Measurements from ENCODE around the gene SPATA6L. TPM values are rescaled to one million over a fixed set of nuclear protein-coding genes. Genes with fewer than 3 reads are reported as not detected.

Gene SPATA6L
- total and polyA plus RNA-seq, 12 donors: 0.55 to 8.3 (median 2.8) TPM

DNA sequence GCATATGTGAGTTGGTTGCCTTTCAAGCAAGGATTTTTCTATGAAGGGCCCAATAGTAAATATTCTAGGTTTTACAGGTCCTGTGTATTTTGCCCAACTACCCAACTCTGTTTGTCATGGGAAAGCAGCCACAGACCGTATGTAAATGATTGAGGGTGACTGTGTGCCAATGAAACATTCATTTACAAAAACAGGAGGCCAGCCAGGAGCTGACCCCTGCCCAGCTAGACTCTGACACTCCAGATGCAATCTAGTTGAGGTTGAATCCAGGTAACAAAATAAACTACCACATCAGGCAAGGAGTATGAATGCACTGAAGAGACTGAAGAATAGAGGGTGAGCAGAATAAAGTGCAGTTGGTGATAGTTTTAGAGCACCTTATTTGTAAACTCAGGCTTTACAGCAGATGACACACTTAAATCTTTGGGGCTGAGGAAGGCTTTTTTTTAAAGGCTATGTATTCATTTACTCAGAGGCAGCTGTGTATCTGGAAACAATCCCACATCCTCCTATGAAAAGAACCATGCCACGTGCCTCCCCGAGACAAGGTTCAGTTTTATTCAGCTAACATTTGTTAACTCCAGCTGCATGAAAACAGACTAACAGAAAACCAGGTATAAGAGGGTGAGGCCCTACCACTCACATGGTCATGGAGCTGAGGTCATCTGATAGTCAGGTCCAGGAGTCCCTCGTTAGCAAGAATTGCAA lies 115.3 kb downstream of the SPATA6L start:
- H3K4me3 ChIP-seq: no peak overlapping the region
- DNase-seq: no peak
- H3K4me1 ChIP-seq (replicated peaks in 1 of 2): no peaks in the 10 kb centered on the region
- TF ChIP-seq, protein P1, sequence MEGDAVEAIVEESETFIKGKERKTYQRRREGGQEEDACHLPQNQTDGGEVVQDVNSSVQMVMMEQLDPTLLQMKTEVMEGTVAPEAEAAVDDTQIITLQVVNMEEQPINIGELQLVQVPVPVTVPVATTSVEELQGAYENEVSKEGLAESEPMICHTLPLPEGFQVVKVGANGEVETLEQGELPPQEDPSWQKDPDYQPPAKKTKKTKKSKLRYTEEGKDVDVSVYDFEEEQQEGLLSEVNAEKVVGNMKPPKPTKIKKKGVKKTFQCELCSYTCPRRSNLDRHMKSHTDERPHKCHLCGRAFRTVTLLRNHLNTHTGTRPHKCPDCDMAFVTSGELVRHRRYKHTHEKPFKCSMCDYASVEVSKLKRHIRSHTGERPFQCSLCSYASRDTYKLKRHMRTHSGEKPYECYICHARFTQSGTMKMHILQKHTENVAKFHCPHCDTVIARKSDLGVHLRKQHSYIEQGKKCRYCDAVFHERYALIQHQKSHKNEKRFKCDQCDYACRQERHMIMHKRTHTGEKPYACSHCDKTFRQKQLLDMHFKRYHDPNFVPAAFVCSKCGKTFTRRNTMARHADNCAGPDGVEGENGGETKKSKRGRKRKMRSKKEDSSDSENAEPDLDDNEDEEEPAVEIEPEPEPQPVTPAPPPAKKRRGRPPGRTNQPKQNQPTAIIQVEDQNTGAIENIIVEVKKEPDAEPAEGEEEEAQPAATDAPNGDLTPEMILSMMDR (IDR thresholded peaks at IDR 0.05): no peak
- no peak for TF ChIP-seq POLR2A (IDR thresholded peaks at IDR 0.05)
- intact Hi-C loops (cut with DNase I): no loop called here
- WGBS, 4 donors: 74 to 82% (median 79%) methylated on average over 4 of the region's 4 CpGs
- no peaks in the 10 kb centered on the region for H3K9me3 ChIP-seq (replicated peaks in 1 of 3)
- no peaks in the 10 kb centered on the region for H3K27me3 ChIP-seq
- no peaks in the 10 kb centered on the region for H3K36me3 ChIP-seq (replicated peaks in 1 of 2)
- H3K27ac ChIP-seq: no peak overlapping the region

DNA sequence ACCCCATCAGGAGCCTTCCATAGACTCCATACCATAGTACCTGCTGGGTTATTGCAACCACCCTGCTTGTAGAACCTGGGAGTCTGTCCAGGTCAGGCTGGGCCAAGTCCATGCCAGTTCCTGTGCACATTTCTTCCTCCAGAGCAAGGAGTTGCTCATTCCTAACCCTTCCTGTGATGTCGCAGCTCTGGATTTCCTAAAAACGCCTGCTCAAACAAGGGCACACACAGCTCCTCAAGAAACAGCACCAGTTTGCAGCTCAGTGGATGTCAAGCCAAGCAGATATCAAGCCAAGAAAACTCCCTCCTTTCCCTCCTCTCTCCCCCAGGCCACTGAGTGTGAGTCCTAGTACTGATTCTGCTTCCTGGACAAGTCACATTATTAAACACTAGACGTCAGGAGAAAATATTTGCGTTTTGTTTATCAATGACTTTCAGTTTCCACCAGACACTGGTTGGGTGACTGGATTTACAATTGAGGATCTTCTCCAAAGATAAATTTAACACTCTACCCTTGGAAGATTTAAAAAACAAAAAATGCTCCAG lies 116.5 kb downstream of the SPATA6L start:
- Histone ChIP-seq H3K4me3 (no peak overlapping the region), H3K4me1 (replicated peaks in 1 of 2) (no peaks in the 10 kb centered on the region)
- intact Hi-C loops (cut with DNase I): no loop called here

DNA sequence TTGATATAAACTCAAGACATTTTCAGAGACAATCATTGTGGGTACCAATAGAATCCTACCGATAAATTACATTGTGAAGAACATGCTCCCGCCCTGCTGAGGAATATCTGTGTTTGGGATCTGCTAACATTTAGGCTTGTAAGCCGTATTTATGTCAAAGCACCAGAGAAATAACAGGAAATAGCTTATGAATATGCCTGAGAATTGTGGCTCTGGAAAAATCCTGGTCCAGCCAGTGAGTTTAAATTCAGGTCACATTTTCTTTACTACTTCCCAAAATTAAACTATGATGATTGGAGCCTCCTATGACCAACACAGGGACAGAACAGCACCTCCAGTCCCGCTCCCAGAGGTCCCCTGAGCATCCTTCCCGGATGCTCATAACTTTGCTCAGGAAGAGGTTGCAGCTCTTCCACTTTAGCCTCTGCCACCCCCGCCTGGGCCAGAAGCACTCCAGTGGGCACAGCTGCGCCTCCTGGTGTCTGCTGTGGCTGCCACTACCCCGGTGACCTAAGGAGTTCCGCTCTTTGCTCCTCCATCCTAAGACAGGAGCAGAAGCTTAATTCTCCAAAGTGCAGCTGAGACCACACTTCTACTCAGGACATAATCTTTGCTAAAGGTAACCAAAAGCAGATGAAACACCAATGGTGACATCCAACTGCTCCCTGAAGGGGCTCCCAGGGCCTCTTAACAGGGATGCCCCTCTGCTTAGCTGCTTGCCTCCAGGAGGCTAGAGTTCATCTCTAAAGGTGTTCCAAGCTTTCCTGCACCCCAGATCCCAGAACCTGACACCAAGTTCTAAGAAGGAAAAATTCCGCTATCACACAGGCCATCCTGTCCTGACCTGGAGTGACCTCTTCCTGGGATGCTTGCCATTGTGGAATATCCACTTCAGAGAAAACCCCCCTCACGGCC lies 117.2 kb downstream of the SPATA6L start:
- H3K4me3 ChIP-seq: no peak overlapping the region
- no peaks in the 10 kb centered on the region for H3K27me3 ChIP-seq
- H3K9me3 ChIP-seq (replicated peaks in 1 of 3): no peaks in the 10 kb centered on the region
- TF ChIP-seq POLR2A (IDR thresholded peaks at IDR 0.05): no peak
- TF ChIP-seq, protein P1 (IDR thresholded peaks at IDR 0.05): peak in 2 of 6 experiments; percentile 10 to 25
- intact Hi-C loops (cut with DNase I): no loop called here
- no peak overlapping the region for H3K27ac ChIP-seq
- DNase-seq: peak in 1 of 7 donors; percentile 9
- H3K36me3 ChIP-seq (replicated peaks in 1 of 2): no peaks in the 10 kb centered on the region
- no peaks in the 10 kb centered on the region for H3K4me1 ChIP-seq (replicated peaks in 1 of 2)
- 63 to 75% (median 68%) methylated on average over 8 to 11 of the region's 11 CpGs for WGBS, 4 donors

More for the DNA sequence above, 116.5 kb downstream of the SPATA6L start:
- no peak for DNase-seq
- Histone ChIP-seq H3K36me3 (replicated peaks in 1 of 2) (no peaks in the 10 kb centered on the region), H3K9me3 (replicated peaks in 1 of 3) (no peaks in the 10 kb centered on the region), H3K27ac (no peak overlapping the region), H3K27me3 (no peaks in the 10 kb centered on the region)
- 74 to 86% (median 77%) methylated on average over 4 of the region's 4 CpGs for WGBS, 4 donors
- TF ChIP-seq, protein P1 (IDR thresholded peaks at IDR 0.05): no peak
- no peak for TF ChIP-seq POLR2A (IDR thresholded peaks at IDR 0.05)

Other genes starting within 250 kb of the SPATA6L start
- 1 to 10 TPM in 8 of 9 donors, under 1 TPM in 1; 0.68 to 4.8 (median 1.8) TPM for gene SLC1A1, start 176.0 kb downstream of the SPATA6L start, total RNA-seq
- 1 to 10 TPM in 2 of 3 donors, under 1 TPM in 1; 0.98 to 4.9 (median 1.2) TPM for gene SLC1A1, start 176.0 kb downstream of the SPATA6L start, polyA plus RNA-seq
- gene PLPP6, start 4.2 kb downstream of the SPATA6L start, total RNA-seq: 10 to 100 TPM in 7 of 9 donors, 1 to 10 TPM in 2; 7.9 to 17.1 (median 11.4) TPM
- 10 to 100 TPM in 1 of 3 donors, 1 to 10 TPM in 2; 2.2 to 12.1 (median 3.9) TPM for gene PLPP6, start 4.2 kb downstream of the SPATA6L start, polyA plus RNA-seq
- 10 to 100 TPM; 16.5 to 46.2 (median 28.5) TPM for gene CDC37L1, start 13.1 kb upstream of the SPATA6L start, total RNA-seq
- 10 to 100 TPM; 10.9 to 31.4 (median 11.1) TPM for gene CDC37L1, start 13.1 kb upstream of the SPATA6L start, polyA plus RNA-seq
- 100 to 1,000 TPM in 7 of 9 donors, 10 to 100 TPM in 2; 86.2 to 237 (median 116) TPM for gene AK3, start 74.7 kb upstream of the SPATA6L start, total RNA-seq
- 100 to 1,000 TPM in 1 of 3 donors, 10 to 100 TPM in 2; 31.6 to 132 (median 36.3) TPM for gene AK3, start 74.7 kb upstream of the SPATA6L start, polyA plus RNA-seq
- 10 to 100 TPM; 16.9 to 33.4 (median 23.3) TPM for gene RCL1, start 126.5 kb upstream of the SPATA6L start, total RNA-seq
- gene RCL1, start 126.5 kb upstream of the SPATA6L start, polyA plus RNA-seq: 10 to 100 TPM; 15.4 to 22.6 (median 17.9) TPM